Measurements from ENCODE around the gene ZNG1A. TPM values are rescaled to one million over a fixed set of nuclear protein-coding genes. Genes with fewer than 3 reads are reported as not detected.

Gene ZNG1A
- total RNA-seq, 2 experiments from 2014 or later, result 49.4 to 73.6 TPM

Other genes with a start within 250 kb of the ZNG1A start
- gene WASHC1, start 149.6 kb downstream of the ZNG1A start, total RNA-seq (2014; rRNA removed; shearing (Covaris generic)), result 14.2 and 17.0 TPM in 2 replicates
- 20.2 and 22.4 TPM in 2 replicates for gene WASHC1, start 149.6 kb downstream of the ZNG1A start, total RNA-seq (2022)
- 2.5 and 2.8 TPM in 2 replicates for gene FOXD4, start 60.6 kb downstream of the ZNG1A start, total RNA-seq (2014; rRNA removed; shearing (Covaris generic))
- gene FOXD4, start 60.6 kb downstream of the ZNG1A start, total RNA-seq (2022), result 2.2 and 2.3 TPM in 2 replicates
- 59.0 and 63.7 TPM in 2 replicates for gene DOCK8, start 35.8 kb upstream of the ZNG1A start, total RNA-seq (2014; rRNA removed; shearing (Covaris generic))
- gene DOCK8, start 35.8 kb upstream of the ZNG1A start, total RNA-seq (2022), result 145 TPM in 2 replicates